ENCODE measurements around the gene ZFP1. TPM values are rescaled to one million over a fixed set of nuclear protein-coding genes. Genes with fewer than 3 reads are reported as not detected.

Gene ZFP1
- total and polyA plus RNA-seq, 9 of the 15 experiments (the other 6 are each of a cell fraction or from before 2014, with no cell fraction given), result 2.6 to 14.7 (median 11.6) TPM

GRCh38 chr16:75110637-75111513 lies 37.4 kb upstream of the ZFP1 start (continued):
- TF ChIP-seq PBX2 (CRISPR knock-in tag; IDR thresholded peaks at IDR 0.05; ENCODE audit: low read depth), result no peak
- TF ChIP-seq PBX2 (tag; conservative IDR thresholded peaks at IDR 0.05; ENCODE audit: low read depth), result peak; percentile 48
- TF ChIP-seq POLR2AphosphoS2 (IDR thresholded peaks at IDR 0.05; ENCODE audit: low read length), result 0 out of 2 replicates have a peak, but pooled peaks have one; percentile 40
- no peak for TF ChIP-seq HDAC8 (tag; IDR thresholded peaks at IDR 0.05)
- peak; percentile 79 for TF ChIP-seq HDGF (IDR thresholded peaks at IDR 0.05)
- peak; percentile 95 for TF ChIP-seq RAD21 (CRISPR knock-in tag; conservative IDR thresholded peaks at IDR 0.05 in 1 of 2, IDR thresholded peaks at IDR 0.05 in 1 of 2)
- no peak for TF ChIP-seq TAL1 (IDR thresholded peaks at IDR 0.05)
- no peak for TF ChIP-seq TRIM28 (IDR thresholded peaks at IDR 0.05)
- peak; percentile 46 for TF ChIP-seq NUFIP1 (IDR thresholded peaks at IDR 0.05; ENCODE audit: partially characterized antibody)
- peak; percentile 59; the same call in 1 of the 2 replicates for TF ChIP-seq NCOA1 (IDR thresholded peaks at IDR 0.05; ENCODE audit: low read depth)
- TF ChIP-seq CC2D1A (IDR thresholded peaks at IDR 0.05), result peak; percentile 93
- TF ChIP-seq ARID4B (CRISPR knock-in tag; IDR thresholded peaks at IDR 0.05), result peak; percentile 85
- TF ChIP-seq MLLT1 (IDR thresholded peaks at IDR 0.05), result peak in 1 of 2 experiments; percentile 22; a peak in 1 of 4 replicates
- peak; percentile 83 for TF ChIP-seq DEAF1 (CRISPR knock-in tag; IDR thresholded peaks at IDR 0.05)
- TF ChIP-seq ARID3A (IDR thresholded peaks at IDR 0.05; ENCODE audit: borderline replicate concordance, low read depth, low read length), result 0 out of 2 replicates have a peak, but pooled peaks have one; percentile 27

Data from K562 (cell line).